OCI-LY1 (cell line): Measurements from ENCODE around the gene RAD50.

Source experiments
- H2AFZ ChIP-seq: fragments of 200-600 bp; sonication (generic), shearing (Covaris generic); 2 replicates; pipeline ENCODE4 v1.6.0; 2014; ENCODE audit warnings: antibody characterized with exemption, mild to moderate bottlenecking, low read length
- H3F3A ChIP-seq: fragments of 200-600 bp; sonication (generic), shearing (Covaris generic); 2 replicates; pipeline ENCODE4 v1.6.0; 2014; ENCODE audit warnings: mild to moderate bottlenecking, antibody characterized with exemption, low read length, moderate library complexity; ENCODE audit not compliant: insufficient read depth
- H3K27ac ChIP-seq: fragments of 200-600 bp; sonication (generic); 2 replicates; pipeline ENCODE4 v1.5.1; 2014; ENCODE audit warnings: low read length, mixed run types, mild to moderate bottlenecking, low read depth; ENCODE audit not compliant: poor library complexity, severe bottlenecking
- H3K27me3 ChIP-seq: fragments of 200-600 bp; sonication (generic); 2 replicates; pipeline ENCODE4 v1.6.0; 2014; ENCODE audit warnings: antibody characterized with exemption, mild to moderate bottlenecking, low read length, moderate library complexity; ENCODE audit not compliant: insufficient read depth
- H3K36me3 ChIP-seq: fragments of 200-600 bp; sonication (generic); 2 replicates; pipeline ENCODE4 v1.6.1; 2014; ENCODE audit warnings: mild to moderate bottlenecking, antibody characterized with exemption, low read length, moderate library complexity, mixed read lengths; ENCODE audit not compliant: insufficient read depth
- H3K4me1 ChIP-seq: fragments of 200-600 bp; sonication (generic); 2 replicates; pipeline ENCODE4 v1.5.1; 2014; ENCODE audit warnings: mild to moderate bottlenecking, low read length, moderate library complexity; ENCODE audit not compliant: insufficient read depth, severe bottlenecking
- H3K4me2 ChIP-seq: fragments of 200-600 bp; sonication (generic), shearing (Covaris generic); 2 replicates; pipeline ENCODE4 v1.6.1; 2014; ENCODE audit warnings: low read length
- H3K4me3 ChIP-seq: fragments of 200-600 bp; sonication (generic); 2 replicates; pipeline ENCODE4 v1.5.1; 2014; ENCODE audit warnings: low read length, low read depth, mild to moderate bottlenecking, mixed read lengths; ENCODE audit not compliant: poor library complexity, severe bottlenecking
- H3K79me2 ChIP-seq: fragments of 200-600 bp; shearing (Covaris generic); 2 replicates; pipeline ENCODE4 v1.6.1; 2016; ENCODE audit warnings: mixed run types, low read length, mixed read lengths; ENCODE audit not compliant: insufficient read depth
- H3K9ac ChIP-seq: fragments of 200-600 bp; sonication (generic), shearing (Covaris generic); 2 replicates; pipeline ENCODE4 v1.6.1; 2014; ENCODE audit warnings: mild to moderate bottlenecking, low read length, mixed read lengths
- H3K9me2 ChIP-seq: fragments of 200-600 bp; sonication (generic), shearing (Covaris generic); 2 replicates; pipeline ENCODE4 v1.6.1; 2014; ENCODE audit warnings: low read depth, mild to moderate bottlenecking, low read length, mixed read lengths
- H3K9me3 ChIP-seq: fragments of 200-600 bp; shearing (Covaris generic); 2 replicates; pipeline ENCODE4 v1.6.1; 2014; ENCODE audit warnings: low read length, mixed read lengths
- H4K20me1 ChIP-seq: fragments of 200-600 bp; sonication (generic), shearing (Covaris generic); 2 replicates; pipeline ENCODE4 v1.6.0; 2016; ENCODE audit warnings: mild to moderate bottlenecking, low read length; ENCODE audit not compliant: insufficient read depth
- CTCF ChIP-seq: fragments of 200-600 bp; sonication (generic), shearing (Covaris generic); IDR thresholded peaks from 2 replicates; pipeline ENCODE4 v1.5.1; 2017; ENCODE audit warnings: mild to moderate bottlenecking, antibody characterized with exemption, low read length, moderate library complexity, mixed read lengths
- EZH2 ChIP-seq: fragments of 200-600 bp; sonication (generic), shearing (Covaris generic); IDR thresholded peaks from 2 replicates; pipeline ENCODE4 v1.8.0; 2017; ENCODE audit warnings: borderline replicate concordance, mixed run types, mild to moderate bottlenecking, antibody characterized with exemption, low read length, moderate library complexity, mixed read lengths

Gene RAD50

GRCh38 chr5:132673488-132673887 is 116.7 kb downstream of the RAD50 start:
- Histone ChIP-seq H3K9me2 (no peaks in the 10 kb centered on the region), H3K9ac (no peak overlapping the region), H3K9me3 (no peaks in the 10 kb centered on the region), H4K20me1 (no peaks in the 10 kb centered on the region), H3F3A (no peaks in the 10 kb centered on the region), H3K36me3 (no peaks in the 10 kb centered on the region), H3K4me2 (no peak overlapping the region), H3K27me3 (no peaks in the 10 kb centered on the region), H2AFZ (no peak overlapping the region), H3K4me1 (no peaks in the 10 kb centered on the region), H3K4me3 (no peak overlapping the region), H3K27ac (no peak overlapping the region), H3K79me2 (no peaks in the 10 kb centered on the region)
- TF ChIP-seq EZH2: no peak
- TF ChIP-seq CTCF: no peak

GRCh38 chr5:132673939-132674630 is 117.3 kb downstream of the RAD50 start, which contains the start of gene IL4:
IL4 (plus strand) TSS chr5:132673989; CDS start chr5:132674051, 62 bp downstream.
- Histone ChIP-seq H3K4me3 (no peak within 1 kb of the TSS), H3K4me2 (no peak within 1 kb of the TSS), H3K9ac (no peak within 1 kb of the TSS), H3K9me2 (no peaks in the 10 kb centered on the region), H3K27ac (no peak within 1 kb of the TSS), H2AFZ (no peak within 1 kb of the TSS), H3K27me3 (no peaks in the 10 kb centered on the region), H4K20me1 (no peaks in the 10 kb centered on the region), H3F3A (no peaks in the 10 kb centered on the region), H3K36me3 (no peaks in the 10 kb centered on the region), H3K4me1 (no peaks in the 10 kb centered on the region), H3K79me2 (no peaks in the 10 kb centered on the region), H3K9me3 (no peaks in the 10 kb centered on the region)
- TF ChIP-seq CTCF (no peak), EZH2 (no peak)

DNA sequence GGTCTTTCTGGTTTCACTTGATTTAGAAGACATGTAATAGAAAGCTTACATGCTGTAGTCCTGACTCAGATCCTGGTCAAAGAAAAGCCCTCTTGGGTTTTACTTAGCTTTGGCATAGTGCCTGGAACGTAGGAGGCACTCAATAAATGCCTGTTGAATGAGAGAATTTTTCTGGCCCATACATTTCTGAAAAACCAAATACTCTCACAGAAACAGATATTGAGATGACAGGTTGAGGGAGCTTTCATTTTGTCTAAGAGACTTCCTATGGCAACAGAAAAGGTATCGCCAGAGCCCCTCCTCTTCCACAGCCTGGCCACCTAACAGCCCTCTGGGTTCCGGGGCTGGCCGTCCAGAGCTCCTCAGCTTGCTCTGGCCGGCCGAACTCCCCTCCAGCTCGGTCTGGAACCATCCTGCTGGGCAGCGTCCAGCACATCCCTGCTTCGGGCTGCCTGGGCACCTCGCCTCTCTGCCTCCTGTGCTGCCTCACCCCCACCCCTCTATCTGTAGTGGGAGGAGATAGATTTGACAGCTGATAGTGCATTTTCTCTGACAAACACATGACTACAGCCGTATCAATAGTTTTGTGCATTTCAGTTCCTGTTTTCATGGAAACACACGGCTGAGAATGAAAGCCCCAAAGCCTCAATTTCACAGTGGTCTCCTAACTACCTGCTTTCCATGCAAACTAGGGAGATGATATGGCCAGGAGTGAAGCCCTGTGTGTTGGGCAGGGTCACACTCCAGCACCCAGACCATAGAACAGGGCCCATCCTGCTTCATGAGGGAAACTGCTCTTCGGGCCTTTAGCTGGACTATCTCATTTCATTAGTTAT is 118.1 kb downstream of the RAD50 start:
- H3K36me3 ChIP-seq: no peaks in the 10 kb centered on the region
- H3K4me2 ChIP-seq: no peak overlapping the region
- no peak overlapping the region for H3K9ac ChIP-seq
- H2AFZ ChIP-seq: no peak overlapping the region
- H3K27me3 ChIP-seq: no peaks in the 10 kb centered on the region
- TF ChIP-seq CTCF: no peak
- H3K4me3 ChIP-seq: no peak overlapping the region
- H3K9me3 ChIP-seq: no peaks in the 10 kb centered on the region
- no peaks in the 10 kb centered on the region for H4K20me1 ChIP-seq
- no peaks in the 10 kb centered on the region for H3K79me2 ChIP-seq
- H3K27ac ChIP-seq: no peak overlapping the region
- H3F3A ChIP-seq: no peaks in the 10 kb centered on the region
- H3K4me1 ChIP-seq: no peaks in the 10 kb centered on the region
- H3K9me2 ChIP-seq: no peaks in the 10 kb centered on the region
